GM12891 (cell line): Measurements from ENCODE around the gene NCKAP1.
"Not testable (repeated sequence)": the region's sequence is repeated elsewhere in the genome, so short reads cannot be mapped to it uniquely, and the experiment has no call there.

Experiments
- DNase-seq: peaks from one replicate; pipeline ENCODE4 v3.0.0; 2011; ENCODE audit warnings: low spot score; ENCODE audit not compliant: insufficient read length
- FAIRE-seq: peaks from 2 replicates; lab custom pipeline; 2011; peaks lifted over from hg19 to GRCh38; lab: Jason Lieb, UNC
- PAX5 ChIP-seq: IDR thresholded peaks from 2 replicates; pipeline ENCODE4 v1.6.1; 2011; ENCODE audit warnings: low read length, moderate library complexity, mild to moderate bottlenecking; ENCODE audit not compliant: insufficient read depth, severe bottlenecking
- POLR2A ChIP-seq: IDR thresholded peaks from 2 replicates; pipeline ENCODE4 v1.6.1; 2011; ENCODE audit warnings: low read depth, low read length, control low read depth
- POLR2AphosphoS5 ChIP-seq: IDR thresholded peaks from 2 replicates; pipeline ENCODE4 v1.6.1; 2011; ENCODE audit warnings: low read depth, low read length, control low read depth
- POU2F2 ChIP-seq: IDR thresholded peaks from 2 replicates; pipeline ENCODE4 v1.6.1; 2011; ENCODE audit warnings: low read depth, mild to moderate bottlenecking, control low read depth, low read length, moderate library complexity
- SPI1 ChIP-seq: IDR thresholded peaks from 2 replicates; pipeline ENCODE4 v1.6.1; 2011; ENCODE audit warnings: low read depth, low read length, control low read depth
- TAF1 ChIP-seq: IDR thresholded peaks from 2 replicates; pipeline ENCODE4 v1.6.1; 2011; ENCODE audit warnings: low read depth, low read length, control low read depth

Gene NCKAP1

GRCh38 chr2:183027443-183027842, 10.8 kb downstream of the NCKAP1 start:
- FAIRE-seq (no peak), DNase-seq (no peak)
- TF ChIP-seq POLR2A (no peak), SPI1 (no peak), TAF1 (no peak), POU2F2 (no peak), PAX5 (no peak), POLR2AphosphoS5 (no peak)

GRCh38 chr2:183026424-183026823, 11.8 kb downstream of the NCKAP1 start:
- no peak for DNase-seq
- no peak for FAIRE-seq
- TF ChIP-seq SPI1 = no peak
- TF ChIP-seq PAX5 = no peak
- TF ChIP-seq POLR2A = no peak
- TF ChIP-seq POLR2AphosphoS5 = no peak
- no peak for TF ChIP-seq TAF1
- TF ChIP-seq POU2F2 = no peak

GRCh38 chr2:183025993-183026392, 12.3 kb downstream of the NCKAP1 start:
- FAIRE-seq (no peak), DNase-seq (no peak)
- TF ChIP-seq SPI1 (no peak), POU2F2 (no peak), PAX5 (no peak), POLR2A (no peak), POLR2AphosphoS5 (no peak), TAF1 (no peak)

- TF ChIP-seq TAF1 (no peak), SPI1 (no peak), PAX5 (no peak), POU2F2 (no peak), POLR2AphosphoS5 (no peak), POLR2A (no peak)
- DNase-seq (no peak), FAIRE-seq (no peak)
Observed at GRCh38 chr2:183024339-183025095, 13.7 kb downstream of the NCKAP1 start.

GRCh38 chr2:183022711-183023110, 15.5 kb downstream of the NCKAP1 start:
- no peak for TF ChIP-seq POU2F2
- TF ChIP-seq POLR2A = no peak
- no peak for TF ChIP-seq TAF1
- no peak for TF ChIP-seq PAX5
- no peak for FAIRE-seq

GRCh38 chr2:183021613-183022012, 16.6 kb downstream of the NCKAP1 start:
- FAIRE-seq = peak; percentile 5
- no peak for DNase-seq
- TF ChIP-seq POLR2AphosphoS5 = no peak
- TF ChIP-seq POU2F2 = no peak

More at GRCh38 chr2:183022711-183023110, 15.5 kb downstream of the NCKAP1 start:
- DNase-seq = no peak

GRCh38 chr2:183019718-183020442, 18.4 kb downstream of the NCKAP1 start:
- FAIRE-seq (peak; percentile 16), DNase-seq (no peak)
- no peak for TF ChIP-seq TAF1
- TF ChIP-seq PAX5 = no peak
- no peak for TF ChIP-seq POU2F2
- no peak for TF ChIP-seq POLR2A
- no peak for TF ChIP-seq SPI1
- TF ChIP-seq POLR2AphosphoS5 = no peak

GRCh38 chr2:183017845-183018244, 20.4 kb downstream of the NCKAP1 start:
- FAIRE-seq, DNase-seq: not testable (repeated sequence)

- DNase-seq (no peak), FAIRE-seq (no peak)
- no peak for TF ChIP-seq SPI1
- TF ChIP-seq POU2F2 = no peak
Observed at GRCh38 chr2:183014005-183014404, 24.3 kb downstream of the NCKAP1 start.

- TF ChIP-seq POU2F2 (no peak), POLR2AphosphoS5 (no peak), POLR2A (no peak), PAX5 (no peak), SPI1 (no peak), TAF1 (no peak)
- no peak for FAIRE-seq
- no peak for DNase-seq
Observed at GRCh38 chr2:183011743-183012142, 26.5 kb downstream of the NCKAP1 start.
